Liver (tissue), 9 donors: ENCODE results near the gene NFIX. TPM values are rescaled to one million over a fixed set of nuclear protein-coding genes. Genes with fewer than 3 reads are reported as not detected.

Experiments
- DNase-seq: peaks from one replicate; pipeline ENCODE4 v3.0.0-alpha.2; 2017; ENCODE audit warnings: low spot score
- H3K27ac ChIP-seq, 2 donors: one replicate each; pipeline ENCODE4 v1.7.0; 2013; ENCODE audit warnings: inconsistent platforms in 2 of 2, low read length in 2 of 2, control low read depth in 1 of 2, low read depth in 1 of 2, mild to moderate bottlenecking in 1 of 2
- H3K27me3 ChIP-seq, 4 donors: one replicate each; pipeline versions ENCODE4 v1.6.1 to v1.7.0; 2013; ENCODE audit warnings: low read length in 3 of 4, inconsistent platforms in 1 of 4, mild to moderate bottlenecking in 1 of 4, moderate library complexity in 1 of 4; ENCODE audit not compliant: control insufficient read depth in 4 of 4, insufficient read depth in 4 of 4
- H3K36me3 ChIP-seq, 4 donors: one replicate each; pipeline versions ENCODE4 v1.6.1 to v1.7.0; 2013; ENCODE audit warnings: low read length in 3 of 4, mild to moderate bottlenecking in 3 of 4, low read depth in 1 of 4, moderate library complexity in 1 of 4; ENCODE audit not compliant: control insufficient read depth in 4 of 4, insufficient read depth in 3 of 4
- H3K4me1 ChIP-seq, 4 donors: one replicate each; pipeline versions ENCODE4 v1.6.1 to v1.7.0; 2013; ENCODE audit warnings: low read length in 3 of 4, mild to moderate bottlenecking in 3 of 4, moderate library complexity in 1 of 4; ENCODE audit not compliant: control insufficient read depth in 4 of 4, insufficient read depth in 4 of 4
- H3K4me3 ChIP-seq, 3 donors: one replicate each; pipeline versions ENCODE4 v1.6.1 to v1.7.0; 2013; ENCODE audit warnings: low read length in 3 of 3, control low read depth in 1 of 3, low read depth in 1 of 3, mild to moderate bottlenecking in 1 of 3
- H3K9ac ChIP-seq, 2 donors: one replicate each; pipeline ENCODE4 v1.7.0; 2013; ENCODE audit warnings: low read length in 2 of 2, mild to moderate bottlenecking in 2 of 2, moderate library complexity in 2 of 2, control low read depth in 1 of 2, low read depth in 1 of 2
- H3K9me3 ChIP-seq, 4 donors: one replicate each; pipeline versions ENCODE4 v1.6.1 to v1.7.0; 2013; ENCODE audit warnings: low read length in 3 of 4; ENCODE audit not compliant: control insufficient read depth in 4 of 4
- FOXA1 ChIP-seq: IDR thresholded peaks from 2 replicates; pipeline ENCODE4 v1.6.1; 2016; ENCODE audit warnings: antibody characterized with exemption
- FOXA2 ChIP-seq: IDR thresholded peaks from 2 replicates; pipeline ENCODE4 v1.6.1; 2016; ENCODE audit warnings: antibody characterized with exemption
- HNF4A ChIP-seq, 2 donors: conservative IDR thresholded peaks; 2 replicates each; pipeline ENCODE4 v1.6.1; 2016; ENCODE audit warnings: antibody characterized with exemption in 2 of 2, mild to moderate bottlenecking in 2 of 2
- HNF4G ChIP-seq: IDR thresholded peaks from 2 replicates; pipeline ENCODE4 v1.6.1; 2016; ENCODE audit warnings: antibody characterized with exemption
- JUND ChIP-seq, 2 donors: IDR thresholded peaks; 2 replicates each; pipeline ENCODE4 v1.6.1; 2016; ENCODE audit warnings: antibody characterized with exemption in 2 of 2
- NR2F2 ChIP-seq: IDR thresholded peaks from 2 replicates; pipeline ENCODE4 v1.6.1; 2016; ENCODE audit warnings: antibody characterized with exemption
- RAD21 ChIP-seq, 2 donors: IDR thresholded peaks; 2 replicates each; pipeline ENCODE4 v1.6.1; 2016; ENCODE audit warnings: antibody characterized with exemption in 2 of 2, mild to moderate bottlenecking in 2 of 2
- SP1 ChIP-seq: IDR thresholded peaks from 2 replicates; pipeline ENCODE4 v1.6.1; 2018; ENCODE audit warnings: antibody characterized with exemption, mild to moderate bottlenecking
- ZBTB33 ChIP-seq: IDR thresholded peaks from 2 replicates; pipeline ENCODE4 v1.6.1; 2016; ENCODE audit warnings: antibody characterized with exemption
- WGBS: extraction: QIAGEN DNeasy Blood & Tissue Kit; methylation state at CpG from one replicate; pipeline ENCODE4 v1.1.7; 2013; 5-methylcytosine and 5-hydroxymethylcytosine counted together
- polyA plus RNA-seq, 2 donors: library from polyadenylated mRNA; stranded (reverse) in 1 of 2; unstranded in 1 of 2; fragments of 200-250 nt in 1 of 2; fragments of >200 nt in 1 of 2; fragmentation: Nextera tagmentation in 1 of 2; extraction: Ambion mirVana in 1 of 2; gene quantifications; one replicate each; pipeline versions ENCODE4 v1.2.1 to v1.2.3, GENCODE V29; 2013 to 2015
- total RNA-seq, 2 donors: library from RNA; depleted of rRNA; stranded (reverse); fragments of >200 nt; gene quantifications; one replicate each; pipeline ENCODE4 v1.2.3, GENCODE V29; 2014
- TF ChIP-seq, protein P1 (sequence below): fragments of 150-350 bp; IDR thresholded peaks from 2 replicates; pipeline ENCODE4 v1.5.1; 2017; ENCODE audit warnings: improper control_type of control experiment, low read depth, low read length; ENCODE audit not compliant: missing input control
- TF ChIP-seq, protein P2 (sequence below): IDR thresholded peaks from 2 replicates; pipeline ENCODE4 v1.6.1; 2016; ENCODE audit warnings: antibody characterized with exemption
- TF ChIP-seq, protein P3 (sequence below): IDR thresholded peaks from 2 replicates; pipeline ENCODE4 v1.6.1; 2016; ENCODE audit warnings: antibody characterized with exemption
- donor health status: healthy.
- donor health status: healthy.
- donor health status: healthy.
- donor health status: healthy.
- donor health status: healthy.

The NFIX gene
- total and polyA plus RNA-seq, 4 donors, result 3.3 to 18.4 (median 12.6) TPM

DNA sequence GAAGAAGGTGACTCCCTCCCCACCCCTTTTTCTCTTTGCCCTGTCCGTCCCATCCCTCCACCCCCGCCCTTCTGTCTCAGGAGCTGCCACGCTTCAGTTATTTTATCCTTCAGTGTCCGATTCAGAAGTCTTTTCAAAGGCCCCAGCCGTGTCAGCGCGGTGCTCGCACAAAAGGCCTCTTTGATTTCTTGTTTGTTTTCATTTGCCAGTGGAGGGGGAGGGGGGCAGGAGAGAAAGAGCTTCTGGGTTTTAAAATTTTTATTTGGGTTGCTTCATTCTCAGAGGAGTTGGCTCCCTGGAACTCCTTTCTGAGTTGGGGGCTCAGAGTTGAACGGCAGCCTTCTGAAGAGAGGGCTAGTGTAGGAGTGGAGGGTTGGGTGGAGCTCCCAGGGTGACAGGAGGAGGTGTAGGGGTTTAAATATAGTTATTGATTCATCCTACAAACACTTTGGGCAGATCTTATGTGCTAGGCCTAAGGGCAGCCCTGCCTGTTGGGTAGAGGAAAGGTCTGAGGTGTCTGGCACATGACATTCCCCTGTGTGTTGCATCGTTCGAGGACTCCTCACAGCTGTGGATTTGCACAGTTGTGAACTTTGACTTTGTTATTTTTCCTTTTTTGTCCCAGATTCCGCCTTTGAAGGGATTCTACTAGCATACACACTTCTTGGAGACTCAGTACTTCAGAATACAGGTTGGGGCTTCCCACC is 36.8 kb downstream of the NFIX start:
- peak overlapping the region in 1 of 2 donors; percentile 15 for H3K27ac ChIP-seq
- H3K9ac ChIP-seq, result no peak overlapping the region
- H3K4me3 ChIP-seq, result no peak overlapping the region
- H3K36me3 ChIP-seq, result no peaks in the 10 kb centered on the region
- H3K9me3 ChIP-seq, result no peaks in the 10 kb centered on the region
- 55% methylated on average over 12 of the region's 12 CpGs for WGBS
- DNase-seq, result no peak
- H3K4me1 ChIP-seq, result peaks cover 16 to 52% (median 31%) of the 10 kb centered on the region in 4 donors
- no peaks in the 10 kb centered on the region for H3K27me3 ChIP-seq
- TF ChIP-seq, protein P1, sequence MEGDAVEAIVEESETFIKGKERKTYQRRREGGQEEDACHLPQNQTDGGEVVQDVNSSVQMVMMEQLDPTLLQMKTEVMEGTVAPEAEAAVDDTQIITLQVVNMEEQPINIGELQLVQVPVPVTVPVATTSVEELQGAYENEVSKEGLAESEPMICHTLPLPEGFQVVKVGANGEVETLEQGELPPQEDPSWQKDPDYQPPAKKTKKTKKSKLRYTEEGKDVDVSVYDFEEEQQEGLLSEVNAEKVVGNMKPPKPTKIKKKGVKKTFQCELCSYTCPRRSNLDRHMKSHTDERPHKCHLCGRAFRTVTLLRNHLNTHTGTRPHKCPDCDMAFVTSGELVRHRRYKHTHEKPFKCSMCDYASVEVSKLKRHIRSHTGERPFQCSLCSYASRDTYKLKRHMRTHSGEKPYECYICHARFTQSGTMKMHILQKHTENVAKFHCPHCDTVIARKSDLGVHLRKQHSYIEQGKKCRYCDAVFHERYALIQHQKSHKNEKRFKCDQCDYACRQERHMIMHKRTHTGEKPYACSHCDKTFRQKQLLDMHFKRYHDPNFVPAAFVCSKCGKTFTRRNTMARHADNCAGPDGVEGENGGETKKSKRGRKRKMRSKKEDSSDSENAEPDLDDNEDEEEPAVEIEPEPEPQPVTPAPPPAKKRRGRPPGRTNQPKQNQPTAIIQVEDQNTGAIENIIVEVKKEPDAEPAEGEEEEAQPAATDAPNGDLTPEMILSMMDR, result no peak
- TF ChIP-seq, protein P2, sequence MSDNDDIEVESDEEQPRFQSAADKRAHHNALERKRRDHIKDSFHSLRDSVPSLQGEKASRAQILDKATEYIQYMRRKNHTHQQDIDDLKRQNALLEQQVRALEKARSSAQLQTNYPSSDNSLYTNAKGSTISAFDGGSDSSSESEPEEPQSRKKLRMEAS, result no peak
- no peak for TF ChIP-seq HNF4A (conservative IDR thresholded peaks at IDR 0.05)

GRCh38 chr19:13032837-13033236 is 37.6 kb downstream of the NFIX start:
- H3K27ac ChIP-seq, result no peak overlapping the region
- no peak for DNase-seq
- 91% methylated on average over 13 of the region's 13 CpGs for WGBS
- no peak overlapping the region for H3K9ac ChIP-seq
- peaks cover 11 to 52% (median 34%) of the 10 kb centered on the region in 4 donors for H3K4me1 ChIP-seq
- no peak overlapping the region for H3K4me3 ChIP-seq
- no peaks in the 10 kb centered on the region for H3K27me3 ChIP-seq
- no peaks in the 10 kb centered on the region for H3K9me3 ChIP-seq
- TF ChIP-seq, protein P1, result no peak
- TF ChIP-seq ZBTB33 (no peak), FOXA1 (no peak), RAD21 (IDR thresholded peaks at IDR 0.05) (no peak), SP1 (no peak), HNF4A (conservative IDR thresholded peaks at IDR 0.05) (no peak), HNF4G (no peak), NR2F2 (no peak), JUND (IDR thresholded peaks at IDR 0.05) (no peak), FOXA2 (no peak)
- TF ChIP-seq, protein P3, sequence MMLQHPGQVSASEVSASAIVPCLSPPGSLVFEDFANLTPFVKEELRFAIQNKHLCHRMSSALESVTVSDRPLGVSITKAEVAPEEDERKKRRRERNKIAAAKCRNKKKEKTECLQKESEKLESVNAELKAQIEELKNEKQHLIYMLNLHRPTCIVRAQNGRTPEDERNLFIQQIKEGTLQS, result no peak
- no peaks in the 10 kb centered on the region for H3K36me3 ChIP-seq
